NB4 (cell line): Measurements from ENCODE around the gene MRPL2.

Experiments used
- CTCF ChIP-seq: IDR thresholded peaks from one replicate; pipeline ENCODE4 v1.5.1; 2012; ENCODE audit warnings: low read depth, low read length
- MAX ChIP-seq: IDR thresholded peaks from 2 replicates; pipeline ENCODE4 v1.6.1; 2011; ENCODE audit warnings: low read depth, low read length

- TF ChIP-seq CTCF: no peak
- no peak for TF ChIP-seq MAX
These were observed 31.8 kb upstream of the MRPL2 start for GRCh38 chr6:43091020-43091419.
